BLaER1 (cell line): ENCODE data around the gene STKLD1.
A peak's percentile ranks its signal among the peaks of the same experiment; 100 is the strongest.
"Not testable (repeated sequence)": the region's sequence is repeated elsewhere in the genome, so short reads cannot be mapped to it uniquely, and the experiment has no call there.

Source experiments
- H3K27ac ChIP-seq: shearing (Covaris generic); formaldehyde crosslinking; 2 replicates; pipeline ENCODE4 v1.8.1; 2022
- H3K27me3 ChIP-seq: shearing (Covaris generic); formaldehyde crosslinking; 2 replicates; pipeline ENCODE4 v1.8.1; 2022
- H3K36me3 ChIP-seq: shearing (Covaris generic); formaldehyde crosslinking; 2 replicates; pipeline ENCODE4 v1.8.1; 2022
- H3K4me1 ChIP-seq: shearing (Covaris generic); formaldehyde crosslinking; 2 replicates; pipeline ENCODE4 v1.8.1; 2022
- H3K4me2 ChIP-seq: shearing (Covaris generic); formaldehyde crosslinking; 2 replicates; pipeline ENCODE4 v1.8.1; 2022
- H3K4me3 ChIP-seq: shearing (Covaris generic); formaldehyde crosslinking; 2 replicates; pipeline ENCODE4 v1.8.1; 2022
- H3K9ac ChIP-seq: shearing (Covaris generic); formaldehyde crosslinking; 2 replicates; pipeline ENCODE4 v1.8.1; 2022
- H3K9me3 ChIP-seq: shearing (Covaris generic); formaldehyde crosslinking; 2 replicates; pipeline ENCODE4 v1.8.1; 2022
- H4K20me1 ChIP-seq: shearing (Covaris generic); formaldehyde crosslinking; 2 replicates; pipeline ENCODE4 v1.8.1; 2022
- Cebpa-rat ChIP-seq: shearing (Covaris generic); IDR thresholded peaks from 2 replicates; pipeline ENCODE4 v1.8.1; 2022

STKLD1 gene

DNA sequence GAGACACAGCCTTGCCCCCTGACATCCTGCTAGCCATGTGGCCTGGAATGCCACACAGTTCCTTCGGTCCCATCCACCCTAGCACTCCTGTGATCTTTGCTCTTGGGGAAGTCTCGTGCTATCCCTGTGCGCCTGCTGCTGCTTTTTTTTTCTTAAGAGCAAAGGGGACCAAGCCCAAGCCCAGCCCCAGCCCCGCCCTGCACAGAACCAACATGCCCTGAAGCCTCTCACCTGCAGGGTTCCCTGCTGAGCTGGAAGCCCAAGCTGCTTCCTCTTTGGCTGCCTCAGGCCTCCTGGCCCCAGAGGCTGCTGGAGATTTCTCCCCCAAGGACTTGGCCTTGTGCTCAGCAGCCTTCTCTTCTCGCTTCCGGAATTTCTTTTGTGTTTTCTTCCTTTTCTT is 42.0 kb upstream of the STKLD1 start:
- no peak for TF ChIP-seq Cebpa-rat
- H3K4me2 ChIP-seq, result peak overlapping the region; percentile 95

DNA sequence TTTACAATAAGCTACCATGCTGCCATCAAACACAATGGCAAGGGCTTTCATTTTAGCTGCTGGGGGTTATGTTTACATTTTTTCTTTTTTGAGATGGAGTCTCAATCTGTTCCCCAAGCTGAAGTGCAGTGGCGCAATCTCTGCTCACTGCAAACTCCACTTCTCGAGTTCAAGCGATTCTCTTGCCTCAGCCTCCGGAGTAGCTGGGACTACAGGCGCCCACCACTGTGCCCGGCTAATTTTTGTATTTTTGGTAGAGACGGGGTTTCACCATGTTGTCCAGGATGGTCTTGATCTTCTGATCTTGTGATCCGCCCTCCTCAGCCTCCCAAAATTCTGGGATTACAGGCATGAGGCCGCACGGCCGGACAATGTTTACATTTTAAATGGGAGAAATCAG is 41.3 kb upstream of the STKLD1 start:
- H4K20me1 ChIP-seq, result peaks cover 58% of the 10 kb centered on the region

More for the DNA sequence above, 42.0 kb upstream of the STKLD1 start:
- no peak overlapping the region for H3K9ac ChIP-seq
- H4K20me1 ChIP-seq, result peaks cover 66% of the 10 kb centered on the region
- H3K4me1 ChIP-seq, result peaks cover 25% of the 10 kb centered on the region
- peaks cover 66% of the 10 kb centered on the region for H3K36me3 ChIP-seq
- no peak overlapping the region for H3K4me3 ChIP-seq
- no peaks in the 10 kb centered on the region for H3K9me3 ChIP-seq
- no peak overlapping the region for H3K27ac ChIP-seq
- no peaks in the 10 kb centered on the region for H3K27me3 ChIP-seq

DNA sequence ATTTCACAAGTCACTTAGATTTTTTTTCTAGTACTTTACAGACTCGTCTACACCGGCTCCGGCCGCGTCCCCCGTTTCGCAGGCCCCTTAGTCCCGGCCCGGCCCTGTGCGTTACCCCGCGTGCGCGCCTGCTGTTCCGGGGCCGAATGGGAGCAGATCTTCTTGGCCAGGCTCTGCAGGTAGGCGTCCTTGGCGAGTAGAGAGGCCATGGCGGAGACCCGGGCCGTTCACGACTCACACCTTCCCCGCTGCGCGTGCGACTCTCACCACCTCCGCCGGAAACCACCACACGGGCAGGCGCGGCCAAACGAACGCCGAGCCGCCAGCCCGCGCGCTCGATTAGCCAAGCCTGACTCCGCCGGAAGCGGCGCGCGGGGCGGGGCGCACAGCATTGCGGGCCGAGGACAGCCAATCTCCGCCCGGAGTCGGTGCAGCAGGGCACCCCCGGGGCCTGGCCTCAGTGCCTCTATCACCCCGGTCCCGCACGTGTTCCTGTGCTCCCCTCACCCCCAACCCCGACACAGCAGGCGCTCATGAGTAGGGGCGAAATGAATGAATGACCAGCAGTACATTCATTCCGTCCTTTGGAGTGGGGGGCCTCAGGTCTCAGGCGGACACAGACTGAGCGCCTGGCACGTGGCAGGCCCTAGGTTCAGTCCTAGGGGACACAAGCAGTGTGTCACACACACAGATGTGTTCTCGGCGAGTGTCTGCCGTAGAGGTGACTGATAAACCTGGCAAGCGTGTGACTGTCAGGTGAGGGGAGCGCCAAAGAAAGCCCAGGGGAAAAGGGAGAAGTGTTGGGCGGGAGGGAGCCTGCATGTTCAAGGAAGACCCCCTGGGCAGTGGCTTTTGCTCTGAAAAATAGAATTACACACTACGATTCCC is 40.0 kb upstream of the STKLD1 start, which contains the start of gene SURF6:
TSS of gene SURF6 (minus strand) at position 265 of the 888 bp plus-strand sequence. CDS start at position 209, 56 bp downstream.
- Histone ChIP-seq H3K4me3 (peak within 1 kb of the TSS; percentile 85), H3K4me2 (peak within 1 kb of the TSS; percentile 95), H3K9ac (peak within 1 kb of the TSS; percentile 94), H3K27me3 (no peaks in the 10 kb centered on the region), H3K9me3 (no peaks in the 10 kb centered on the region), H3K36me3 (peaks cover 67% of the 10 kb centered on the region), H4K20me1 (peaks cover 46% of the 10 kb centered on the region), H3K27ac (peak within 1 kb of the TSS; percentile 91), H3K4me1 (peaks cover 43% of the 10 kb centered on the region)
- no peak for TF ChIP-seq Cebpa-rat

More for the DNA sequence above, 41.3 kb upstream of the STKLD1 start:
- not testable (repeated sequence) for H3K9me3 ChIP-seq, H3K27me3 ChIP-seq
- H3K36me3 ChIP-seq, result peaks cover 67% of the 10 kb centered on the region
- peaks cover 30% of the 10 kb centered on the region for H3K4me1 ChIP-seq
- H3K4me3 ChIP-seq, result peak overlapping the region; percentile 85
- peak overlapping the region; percentile 91; the same call in 1 of the 2 replicates for H3K27ac ChIP-seq
- H3K4me2 ChIP-seq, result peak overlapping the region; percentile 95
- H3K9ac ChIP-seq, result peak overlapping the region; percentile 94

DNA sequence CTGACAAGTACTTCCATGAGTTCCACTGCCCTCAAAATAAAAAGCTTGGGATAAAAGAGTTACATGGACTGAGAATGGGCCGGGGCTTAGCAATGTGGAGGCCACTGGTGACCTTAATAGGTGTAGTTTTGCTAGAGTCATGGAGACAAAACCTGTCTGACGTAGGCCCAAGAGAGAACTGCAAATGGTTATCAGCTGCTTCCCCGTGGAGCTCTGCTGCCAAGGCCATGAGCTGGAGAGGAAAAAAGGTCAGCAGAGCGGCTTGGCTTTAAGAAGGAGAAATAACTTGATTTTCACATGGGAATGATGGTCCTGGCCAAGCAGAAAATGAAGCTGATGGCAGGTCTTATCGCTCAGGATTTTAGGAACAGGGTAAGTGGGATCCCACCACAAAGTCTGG is 36.5 kb upstream of the STKLD1 start:
- H3K4me3 ChIP-seq, result no peak overlapping the region
- H3K4me2 ChIP-seq, result no peak overlapping the region; the same call in 1 of the 2 replicates
- peaks cover 27% of the 10 kb centered on the region for H4K20me1 ChIP-seq
- TF ChIP-seq Cebpa-rat, result no peak
- no peaks in the 10 kb centered on the region for H3K9me3 ChIP-seq
- H3K27me3 ChIP-seq, result no peaks in the 10 kb centered on the region
- H3K36me3 ChIP-seq, result peaks cover 67% of the 10 kb centered on the region
- 0 out of 2 replicates have a peak overlapping the region, but pooled peaks have one; percentile 61 for H3K9ac ChIP-seq
- H3K4me1 ChIP-seq, result peaks cover 66% of the 10 kb centered on the region
- peak overlapping the region; percentile 83 for H3K27ac ChIP-seq

DNA sequence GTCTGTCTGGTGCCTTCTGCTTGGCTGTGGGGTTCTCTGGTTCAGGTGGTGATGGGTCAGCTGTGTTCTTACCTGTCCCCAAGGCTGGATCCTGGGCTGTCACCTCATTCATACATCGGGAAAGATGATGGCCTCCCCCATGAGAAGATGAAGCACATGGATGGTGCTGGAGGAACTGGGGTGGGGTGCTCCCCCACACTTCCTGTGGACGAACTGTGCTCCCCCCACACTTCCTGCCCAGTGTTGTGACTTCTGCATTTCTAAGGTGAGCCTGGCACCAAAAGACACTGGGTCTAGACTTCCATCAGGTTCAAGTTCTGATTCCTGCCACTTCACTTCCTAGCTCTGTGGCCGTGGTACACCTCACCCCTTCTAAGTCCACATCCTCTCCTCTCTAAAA is 35.9 kb upstream of the STKLD1 start:
- H3K4me3 ChIP-seq, result no peak overlapping the region
- peak overlapping the region; percentile 83; the same call in 1 of the 2 replicates for H3K27ac ChIP-seq
- H3K27me3 ChIP-seq, result no peaks in the 10 kb centered on the region
- peaks cover 23% of the 10 kb centered on the region for H4K20me1 ChIP-seq
- H3K4me1 ChIP-seq, result peaks cover 60% of the 10 kb centered on the region
- H3K4me2 ChIP-seq, result peak overlapping the region; percentile 65
- H3K36me3 ChIP-seq, result peaks cover 70% of the 10 kb centered on the region
- no peaks in the 10 kb centered on the region for H3K9me3 ChIP-seq
- peak overlapping the region; percentile 61; the same call in 1 of the 2 replicates for H3K9ac ChIP-seq
- TF ChIP-seq Cebpa-rat, result no peak

DNA sequence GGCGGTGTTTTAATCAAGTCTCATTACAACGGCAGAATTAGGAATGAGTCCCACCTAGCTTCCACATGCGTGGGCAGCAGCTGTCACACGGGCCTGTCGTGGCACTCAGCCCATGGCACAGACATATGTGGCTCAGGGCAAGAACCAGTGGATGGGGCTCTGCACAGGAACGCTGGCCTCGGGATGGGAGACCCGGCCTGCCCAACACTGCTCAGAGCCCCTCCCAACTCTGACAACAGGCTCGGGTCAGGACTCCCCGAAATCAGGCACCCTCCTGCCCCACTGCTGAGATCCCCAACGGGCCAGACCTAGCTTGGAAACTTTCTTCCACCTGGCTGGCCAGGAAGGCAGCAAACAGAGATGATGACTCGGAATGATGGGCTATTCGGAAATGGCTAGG is 35.2 kb upstream of the STKLD1 start:
- Histone ChIP-seq H3K4me3 (no peak overlapping the region), H3K27ac (peak overlapping the region; percentile 83), H3K9me3 (no peaks in the 10 kb centered on the region), H3K4me1 (peaks cover 60% of the 10 kb centered on the region), H3K27me3 (no peaks in the 10 kb centered on the region), H3K9ac (peak overlapping the region; percentile 61), H3K36me3 (peaks cover 77% of the 10 kb centered on the region), H4K20me1 (peaks cover 25% of the 10 kb centered on the region), H3K4me2 (peak overlapping the region; percentile 65)
- no peak for TF ChIP-seq Cebpa-rat

DNA sequence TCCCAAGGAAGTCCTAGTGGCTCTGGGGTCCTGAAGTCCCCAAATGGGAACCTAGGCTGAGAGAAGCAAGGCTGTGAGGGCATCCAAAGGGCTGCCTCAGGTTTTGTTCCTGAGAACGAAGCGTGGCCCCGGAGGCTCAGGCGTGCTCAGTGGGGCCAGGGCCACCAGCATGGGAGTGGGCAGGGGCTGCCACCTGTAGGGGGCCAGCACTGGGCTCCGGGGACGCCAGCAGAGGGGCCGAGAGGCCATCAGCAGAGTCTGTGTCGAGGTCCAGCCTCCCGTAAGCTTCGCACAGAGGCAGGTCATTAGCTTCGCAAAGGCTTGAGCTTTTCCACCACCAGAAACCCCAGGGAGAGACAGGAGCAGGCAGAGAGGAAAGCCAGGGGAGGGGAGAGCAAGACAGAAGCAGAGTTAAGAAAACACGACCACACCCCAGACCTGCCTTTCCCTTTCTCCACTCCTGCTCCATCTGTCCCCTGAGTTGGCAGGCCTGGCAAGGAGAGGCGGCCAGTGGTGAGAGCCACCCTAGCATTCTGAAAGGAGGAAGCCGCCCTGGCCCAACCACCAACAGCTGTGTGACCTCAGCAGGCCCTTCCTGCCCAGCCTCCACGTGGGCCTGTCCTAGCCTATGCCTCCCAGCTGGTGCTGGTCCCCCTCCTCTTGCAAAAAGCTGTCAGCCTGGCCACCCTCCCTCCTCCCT is 34.6 kb upstream of the STKLD1 start:
- Histone ChIP-seq H3K27ac (peak overlapping the region; percentile 83), H3K9ac (peak overlapping the region; percentile 61), H3K9me3 (no peaks in the 10 kb centered on the region), H3K36me3 (peaks cover 82% of the 10 kb centered on the region), H3K4me2 (peak overlapping the region; percentile 65), H3K4me1 (peaks cover 63% of the 10 kb centered on the region), H3K27me3 (no peaks in the 10 kb centered on the region), H3K4me3 (no peak overlapping the region), H4K20me1 (peaks cover 31% of the 10 kb centered on the region)
- TF ChIP-seq Cebpa-rat, result no peak

DNA sequence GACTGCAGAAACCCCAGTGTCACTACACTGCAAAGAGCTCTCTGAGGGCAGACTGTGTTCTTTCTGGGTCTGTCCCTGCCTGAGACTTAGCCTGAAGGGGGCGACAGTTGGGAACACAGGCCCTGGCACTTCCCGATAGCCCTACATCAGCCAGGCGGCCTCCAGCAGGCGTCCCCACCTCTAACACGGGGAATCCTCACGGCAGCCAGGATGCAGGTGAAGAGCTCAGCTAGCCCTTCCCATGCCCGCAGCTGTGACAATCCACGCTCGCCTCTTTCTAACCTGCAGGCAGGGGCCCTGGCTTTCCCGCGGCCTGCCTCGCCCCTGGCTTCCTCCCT is 34.1 kb upstream of the STKLD1 start:
- H3K4me1 ChIP-seq, result peaks cover 63% of the 10 kb centered on the region
- H3K9ac ChIP-seq, result peak overlapping the region; percentile 61
- no peaks in the 10 kb centered on the region for H3K27me3 ChIP-seq
- H3K27ac ChIP-seq, result peak overlapping the region; percentile 83
- H3K4me3 ChIP-seq, result no peak overlapping the region
- no peak for TF ChIP-seq Cebpa-rat
- no peaks in the 10 kb centered on the region for H3K9me3 ChIP-seq
- H4K20me1 ChIP-seq, result peaks cover 36% of the 10 kb centered on the region
- peak overlapping the region; percentile 65 for H3K4me2 ChIP-seq
- H3K36me3 ChIP-seq, result peaks cover 82% of the 10 kb centered on the region

DNA sequence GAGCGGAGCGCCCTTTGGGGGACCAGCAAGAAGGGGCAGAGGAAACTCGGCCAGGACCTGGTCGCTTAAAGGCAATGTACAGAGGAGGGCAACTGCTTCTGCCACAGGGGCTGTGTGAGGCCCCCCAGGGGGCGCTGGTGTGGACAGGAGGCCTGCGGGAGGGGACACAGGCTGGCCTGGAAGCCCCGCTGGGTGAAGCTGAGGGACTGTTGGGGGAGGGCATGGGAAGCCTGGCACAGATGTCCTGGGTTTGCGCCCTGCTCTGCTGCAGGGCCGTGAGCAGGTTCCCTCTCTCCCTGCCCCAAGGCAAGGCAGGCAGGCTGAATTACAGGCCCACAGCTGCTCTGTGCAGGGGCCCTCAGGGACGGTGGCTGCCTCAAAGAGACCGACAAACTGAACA is 33.6 kb upstream of the STKLD1 start:
- Histone ChIP-seq H3K9me3 (no peaks in the 10 kb centered on the region), H3K27ac (peak overlapping the region; percentile 83), H3K4me3 (no peak overlapping the region), H3K27me3 (no peaks in the 10 kb centered on the region), H3K9ac (peak overlapping the region; percentile 61), H4K20me1 (peaks cover 38% of the 10 kb centered on the region), H3K4me1 (peaks cover 64% of the 10 kb centered on the region), H3K36me3 (peaks cover 82% of the 10 kb centered on the region), H3K4me2 (peak overlapping the region; percentile 65)
- TF ChIP-seq Cebpa-rat, result no peak

DNA sequence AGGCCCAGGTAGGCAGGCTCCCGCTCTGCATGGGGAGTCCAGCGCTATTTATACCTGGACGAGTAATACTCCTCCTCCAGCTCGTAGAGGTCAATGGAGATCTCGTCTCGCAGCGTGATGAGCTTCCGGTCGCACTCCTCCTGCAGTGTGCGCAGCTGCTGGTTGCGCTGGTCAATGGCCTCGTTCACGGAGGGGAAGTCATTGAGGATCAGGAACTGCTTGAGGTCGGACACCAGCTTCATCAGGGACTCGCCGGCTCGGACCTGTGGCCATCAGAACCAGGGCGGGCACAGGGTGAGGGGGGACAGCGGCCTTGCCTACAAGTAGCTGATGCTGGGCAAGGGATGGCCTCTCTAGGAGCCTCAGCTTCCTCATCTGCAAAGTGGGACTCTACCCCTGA is 32.1 kb upstream of the STKLD1 start:
- no peaks in the 10 kb centered on the region for H3K9me3 ChIP-seq
- H3K4me2 ChIP-seq, result no peak overlapping the region
- peaks cover 65% of the 10 kb centered on the region for H3K4me1 ChIP-seq
- no peaks in the 10 kb centered on the region for H3K27me3 ChIP-seq
- no peak for TF ChIP-seq Cebpa-rat
- no peak overlapping the region for H3K4me3 ChIP-seq
- H3K9ac ChIP-seq, result peak overlapping the region; percentile 61; the same call in 1 of the 2 replicates
- H3K27ac ChIP-seq, result 0 out of 2 replicates have a peak overlapping the region, but pooled peaks have one; percentile 83
- H4K20me1 ChIP-seq, result peaks cover 47% of the 10 kb centered on the region
- H3K36me3 ChIP-seq, result peaks cover 77% of the 10 kb centered on the region
